Mesodermal cell (in vitro differentiated cells): ENCODE results near the gene USP27X. TPM values are rescaled to one million over a fixed set of nuclear protein-coding genes. Genes with fewer than 3 reads are reported as not detected.

Experiments
- H3K27ac ChIP-seq: 2 replicates; pipeline ENCODE4 v1.7.0; 2013; ENCODE audit warnings: mild to moderate bottlenecking, low read depth, low read length, moderate library complexity; ENCODE audit not compliant: severe bottlenecking
- H3K36me3 ChIP-seq: 2 replicates; pipeline ENCODE4 v1.7.1; 2013; ENCODE audit warnings: mild to moderate bottlenecking, low read length, moderate library complexity; ENCODE audit not compliant: control insufficient read depth, insufficient read depth
- H3K4me1 ChIP-seq: one replicate; pipeline ENCODE4 v1.7.1; 2013; ENCODE audit warnings: mild to moderate bottlenecking, low read length; ENCODE audit not compliant: insufficient read depth, control insufficient read depth, poor library complexity, severe bottlenecking
- H3K4me3 ChIP-seq: 2 replicates; pipeline ENCODE4 v1.7.0; 2013; ENCODE audit warnings: low read length, control low read depth, mild to moderate bottlenecking; ENCODE audit not compliant: insufficient read depth, poor library complexity, severe bottlenecking; ENCODE audit errors: extremely low read depth
- H3K9me3 ChIP-seq: 2 replicates; pipeline ENCODE4 v1.7.1; 2013; ENCODE audit warnings: mild to moderate bottlenecking, low read length, moderate library complexity; ENCODE audit not compliant: control insufficient read depth
- WGBS, 2 experiments: methylation state at CpG; one replicate each; pipeline ENCODE4 v1.1.5; 2013; ENCODE audit warnings: missing lambda C conversion rate in 2 of 2; ENCODE audit not compliant: insufficient coverage in 2 of 2; 5-methylcytosine and 5-hydroxymethylcytosine counted together
- polyA plus RNA-seq, 2 experiments: library from polyadenylated mRNA; stranded (reverse); fragments of 50-300 nt; gene quantifications; one replicate each; pipeline ENCODE4 v1.2.3, GENCODE V29; 2013

Gene USP27X
- polyA plus RNA-seq (2013, experiment 1 of 2): 6.5 TPM
- 6.4 TPM for polyA plus RNA-seq (2013, experiment 2 of 2)

DNA sequence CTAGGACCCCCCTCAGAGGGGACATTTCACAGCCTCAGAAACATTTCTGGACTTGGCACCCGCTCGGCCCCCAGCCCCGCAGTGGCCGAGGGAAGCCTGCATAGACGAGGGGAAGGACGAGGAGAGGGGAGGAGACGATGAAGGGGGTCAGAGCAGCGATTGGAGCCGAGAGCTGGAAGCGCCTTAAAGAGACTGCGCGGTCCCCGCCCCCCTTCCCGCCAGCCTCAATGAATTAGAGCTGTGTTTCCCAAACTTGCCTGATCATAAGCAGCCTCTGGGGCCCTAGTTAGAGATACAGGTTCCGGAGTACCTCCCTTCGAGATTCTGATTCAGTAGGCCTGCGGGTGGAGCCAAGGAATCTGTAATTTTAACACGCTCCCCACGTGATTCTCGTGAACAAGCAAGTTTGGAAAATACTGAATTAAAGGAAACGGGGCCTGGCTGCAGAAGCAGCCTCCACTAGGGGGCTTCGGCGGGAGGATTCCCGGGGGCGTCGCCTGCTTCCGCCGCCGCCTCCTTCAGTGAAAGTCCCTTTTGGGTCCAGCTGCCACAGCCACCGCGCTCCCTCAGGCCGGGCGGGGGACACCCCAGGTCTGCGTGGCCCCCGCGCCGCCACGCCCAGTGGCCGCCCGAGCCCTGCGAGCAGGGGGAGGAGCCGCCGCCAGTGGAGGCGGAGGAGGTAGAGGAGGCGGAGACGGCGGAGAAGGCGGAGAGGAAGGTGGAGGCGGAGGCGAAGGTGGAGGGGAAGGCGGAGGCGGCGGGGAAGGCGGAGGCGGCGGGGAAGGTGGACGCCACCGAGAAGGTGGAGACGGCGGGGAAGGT lies at the start of gene USP27X:
TSS of gene USP27X (plus strand) at position 651 of the 822 bp plus-strand sequence. CDS start 824 bp downstream, outside the sequence.
- H3K9me3 ChIP-seq: peaks cover 5% of the 10 kb centered on the region
- H3K4me1 ChIP-seq: no peaks in the 10 kb centered on the region
- 0% methylated on average over 6 to 28 of the region's 60 CpGs for WGBS, 2 experiments
- peak within 1 kb of the TSS; percentile 43 for H3K4me3 ChIP-seq
- peaks cover 8% of the 10 kb centered on the region for H3K36me3 ChIP-seq
- H3K27ac ChIP-seq: peak within 1 kb of the TSS; percentile 66

DNA sequence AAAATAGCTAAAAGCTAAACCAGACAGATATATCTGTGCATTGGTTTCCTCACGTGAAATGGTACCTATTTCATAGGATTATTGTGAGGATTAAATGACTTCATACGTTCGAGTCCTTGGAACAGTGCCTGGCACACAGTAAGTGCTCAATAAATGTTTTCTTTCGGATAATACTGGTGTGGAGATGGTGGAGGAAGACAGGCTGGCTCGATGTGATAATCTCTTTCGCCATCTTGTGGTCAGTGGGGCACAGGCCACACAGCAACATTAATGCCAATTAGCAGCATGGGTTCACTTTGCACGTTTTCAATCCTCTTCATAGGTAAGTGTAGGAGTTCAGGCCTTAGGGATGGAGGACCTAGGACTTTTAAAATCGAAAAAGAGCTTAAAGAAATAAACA lies 40.9 kb upstream of the USP27X start:
- Histone ChIP-seq H3K9me3 (no peaks in the 10 kb centered on the region), H3K4me1 (peaks cover 4% of the 10 kb centered on the region), H3K27ac (no peak overlapping the region), H3K4me3 (no peak overlapping the region), H3K36me3 (no peaks in the 10 kb centered on the region)
- 17% methylated on average over 1 of the region's 8 CpGs; no CpG with 5 or more reads in 1 of the 2 experiments for WGBS, 2 experiments

DNA sequence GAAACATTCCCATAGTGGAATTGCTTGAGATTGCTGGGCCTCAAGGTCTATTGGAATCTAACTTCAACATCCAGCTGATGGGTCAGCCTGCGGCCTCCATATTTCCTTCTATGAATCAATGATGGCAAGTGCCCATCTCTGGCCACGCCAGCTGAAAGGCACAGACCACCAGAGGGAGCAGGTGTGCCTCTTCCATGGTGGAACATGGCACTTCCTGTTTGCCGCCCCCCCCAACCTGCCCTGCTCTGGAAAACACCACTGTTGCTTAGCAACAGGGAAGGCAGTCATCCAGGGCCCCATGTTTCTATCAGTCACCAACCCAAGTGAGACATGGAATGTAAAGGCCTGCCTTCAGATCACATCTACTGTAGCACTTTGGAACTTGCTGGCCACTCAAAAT lies 38.6 kb upstream of the USP27X start:
- Histone ChIP-seq H3K9me3 (no peaks in the 10 kb centered on the region), H3K4me1 (peaks cover 4% of the 10 kb centered on the region), H3K27ac (peak overlapping the region; percentile 67), H3K36me3 (no peaks in the 10 kb centered on the region), H3K4me3 (no peak overlapping the region)
- 0% methylated on average over 1 of the region's 3 CpGs; no CpG with 5 or more reads in 1 of the 2 experiments for WGBS, 2 experiments

DNA sequence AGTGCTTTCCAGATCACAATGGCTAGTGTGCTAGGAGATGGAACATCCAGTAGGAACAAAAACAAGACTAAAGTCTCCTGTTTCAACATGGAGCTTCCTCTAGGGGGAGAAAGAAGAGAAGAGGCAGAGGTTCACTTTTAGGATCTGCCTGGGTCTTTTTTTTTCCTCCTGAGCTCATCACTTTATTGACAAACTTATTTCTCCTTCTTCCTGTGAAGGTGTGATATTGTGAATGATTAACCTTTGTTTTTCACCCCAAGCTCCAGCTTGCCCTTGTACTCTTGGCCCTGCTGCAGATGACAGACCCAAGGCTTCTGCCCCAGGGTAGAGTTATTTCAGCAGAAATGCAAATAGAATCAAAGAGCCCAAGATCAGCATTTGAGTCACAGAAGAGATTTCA lies 36.7 kb upstream of the USP27X start:
- Histone ChIP-seq H3K27ac (no peak overlapping the region), H3K9me3 (no peaks in the 10 kb centered on the region), H3K36me3 (no peaks in the 10 kb centered on the region), H3K4me3 (no peak overlapping the region), H3K4me1 (peaks cover 4% of the 10 kb centered on the region)

DNA sequence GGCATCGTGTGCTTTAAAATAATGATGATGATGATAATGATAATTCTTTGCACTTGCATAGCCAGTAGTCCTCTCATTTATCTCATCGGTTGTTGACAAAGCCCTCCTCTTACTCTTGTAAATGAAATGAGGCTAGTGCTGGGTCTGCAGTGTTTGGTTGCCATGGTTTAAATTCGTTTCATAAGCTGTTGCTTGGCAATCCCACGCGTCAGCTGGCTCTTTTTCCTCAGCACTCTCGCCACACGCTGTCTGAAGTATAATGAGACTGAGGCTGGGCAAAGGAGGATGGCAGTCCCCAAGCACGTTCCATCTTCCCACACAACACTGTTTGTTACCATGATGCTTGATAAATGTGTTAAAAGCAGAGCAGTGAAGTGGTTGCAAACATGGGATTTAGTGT lies 34.7 kb upstream of the USP27X start:
- Histone ChIP-seq H3K27ac (no peak overlapping the region), H3K9me3 (no peaks in the 10 kb centered on the region), H3K4me1 (peaks cover 4% of the 10 kb centered on the region), H3K36me3 (no peaks in the 10 kb centered on the region), H3K4me3 (no peak overlapping the region)
- 80% methylated on average over 5 of the region's 8 CpGs; no CpG with 5 or more reads in 1 of the 2 experiments for WGBS, 2 experiments

DNA sequence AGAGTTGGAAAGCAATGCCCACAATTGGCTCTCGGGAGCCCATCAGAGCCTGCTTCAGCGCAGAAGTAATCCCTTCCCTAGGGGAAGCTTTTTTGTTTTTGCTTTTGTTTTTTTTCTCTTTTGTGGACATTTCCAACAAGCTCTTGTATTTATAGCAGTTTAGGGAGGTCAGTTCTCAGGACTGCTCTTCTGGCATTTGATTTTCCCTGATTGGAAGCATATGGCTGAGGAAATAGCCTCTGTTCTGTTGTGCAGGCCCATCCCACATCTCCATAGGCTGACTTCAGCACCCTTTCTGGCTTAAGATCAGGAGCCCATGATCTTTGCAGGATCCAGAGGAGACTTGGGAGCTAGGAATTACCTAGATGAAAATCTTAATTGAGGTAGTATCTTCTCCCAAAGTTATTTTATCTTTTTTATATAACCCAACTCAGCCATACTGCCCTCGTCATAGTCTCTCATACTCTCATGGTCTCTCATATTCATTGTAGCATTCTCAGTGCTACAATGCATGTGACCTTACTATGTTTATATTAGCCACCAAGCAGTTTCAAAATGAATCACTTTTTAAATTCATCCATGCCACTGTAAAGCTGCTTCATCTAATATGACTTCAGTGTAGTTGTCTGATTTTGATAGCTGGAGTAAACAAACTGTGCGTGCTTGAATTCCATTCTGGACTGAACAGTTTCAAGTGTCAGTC lies 33.4 kb upstream of the USP27X start:
- 95 to 100% methylated on average over 1 to 2 of the region's 4 CpGs for WGBS, 2 experiments
- no peak overlapping the region for H3K27ac ChIP-seq
- peaks cover 4% of the 10 kb centered on the region for H3K4me1 ChIP-seq
- no peaks in the 10 kb centered on the region for H3K36me3 ChIP-seq
- no peaks in the 10 kb centered on the region for H3K9me3 ChIP-seq
- H3K4me3 ChIP-seq: no peak overlapping the region

DNA sequence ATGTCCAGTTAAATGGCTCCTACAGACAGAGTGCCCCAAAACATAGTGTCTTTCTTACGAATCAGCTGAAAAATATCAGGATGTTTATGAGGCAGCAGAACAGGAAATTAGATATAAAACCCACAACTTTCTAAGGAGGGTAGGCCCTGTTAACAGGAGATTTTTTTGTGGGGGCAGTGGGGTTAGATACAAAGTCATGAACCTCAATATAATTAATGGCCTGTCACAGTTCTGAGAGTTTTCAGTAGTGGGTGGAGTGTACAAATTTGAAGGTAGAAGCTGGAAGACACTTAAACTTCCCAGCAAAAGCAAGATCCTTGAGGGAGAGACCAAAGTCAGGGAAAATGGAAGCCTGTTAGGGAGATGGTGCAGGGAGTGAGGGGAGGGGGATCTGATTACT lies 32.8 kb upstream of the USP27X start:
- H3K9me3 ChIP-seq: no peaks in the 10 kb centered on the region
- H3K4me3 ChIP-seq: no peak overlapping the region
- H3K36me3 ChIP-seq: no peaks in the 10 kb centered on the region
- no peak overlapping the region for H3K27ac ChIP-seq
- no peaks in the 10 kb centered on the region for H3K4me1 ChIP-seq
- no CpG with 5 or more reads among the region's 1 CpG for WGBS, 2 experiments

DNA sequence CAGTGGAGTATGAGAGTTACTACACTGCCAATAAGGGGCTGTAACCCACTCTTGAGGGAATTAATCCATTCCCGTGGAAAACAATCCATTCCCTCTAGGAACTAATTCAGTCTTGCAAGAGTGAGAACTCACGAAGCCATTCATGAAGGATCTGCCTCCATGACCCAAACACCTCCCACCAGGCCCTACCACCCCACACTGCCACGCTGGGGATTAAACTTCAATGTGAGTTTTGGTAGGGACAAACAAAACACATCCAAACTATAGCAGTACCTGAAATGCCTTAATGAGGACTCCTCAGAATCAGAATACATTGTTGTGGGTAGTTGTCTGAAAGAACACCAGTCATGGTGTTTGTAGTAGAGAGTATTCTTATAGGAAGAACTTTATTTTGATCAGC lies 31.0 kb upstream of the USP27X start:
- Histone ChIP-seq H3K4me3 (no peak overlapping the region), H3K4me1 (no peaks in the 10 kb centered on the region), H3K36me3 (no peaks in the 10 kb centered on the region), H3K27ac (no peak overlapping the region), H3K9me3 (no peaks in the 10 kb centered on the region)
- WGBS, 2 experiments: 43% methylated on average over 1 of the region's 3 CpGs; no CpG with 5 or more reads in 1 of the 2 experiments

DNA sequence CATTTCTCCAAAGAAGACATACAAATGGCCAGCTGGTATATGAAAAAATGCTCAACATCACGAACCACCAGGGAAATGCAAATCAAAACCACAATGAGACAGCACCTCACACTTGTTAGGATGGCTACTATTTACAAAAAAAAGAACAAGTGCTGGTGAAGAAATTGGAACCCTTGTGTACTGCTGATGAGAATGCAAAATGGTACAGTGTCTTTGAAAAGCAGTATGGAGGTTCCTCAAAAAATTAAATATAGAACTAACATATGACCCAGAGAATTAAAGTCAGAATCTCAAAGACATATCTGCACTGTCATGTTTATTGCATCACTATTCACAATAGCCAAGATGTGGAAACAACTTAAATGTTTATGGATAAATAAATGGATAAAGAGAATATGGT lies 29.3 kb upstream of the USP27X start:
- no peaks in the 10 kb centered on the region for H3K36me3 ChIP-seq
- no CpG with 5 or more reads among the region's 1 CpG for WGBS, 2 experiments
- H3K4me3 ChIP-seq: no peak overlapping the region

DNA sequence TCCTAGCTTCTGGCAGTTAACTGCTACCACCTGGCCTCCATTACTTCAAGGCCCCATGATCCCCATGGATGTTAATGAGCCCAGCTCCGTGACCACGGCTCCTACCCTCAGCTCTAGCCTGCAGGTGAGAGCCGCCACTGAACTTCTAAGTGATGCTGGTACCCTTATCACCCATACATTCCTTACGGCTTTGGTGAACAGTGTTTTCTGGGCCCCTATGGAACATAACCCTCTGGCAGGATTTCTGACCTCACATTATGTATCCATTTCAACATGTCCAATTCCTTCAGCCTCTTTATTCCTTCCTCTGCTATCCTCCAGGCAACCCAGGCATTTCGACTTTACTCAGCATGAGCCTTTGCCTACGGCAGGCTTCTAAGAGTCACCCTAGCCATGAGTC lies 25.6 kb upstream of the USP27X start:
- no peak overlapping the region for H3K27ac ChIP-seq
- 88 to 94% methylated on average over 1 to 4 of the region's 6 CpGs for WGBS, 2 experiments
- H3K4me1 ChIP-seq: no peaks in the 10 kb centered on the region
- H3K9me3 ChIP-seq: no peaks in the 10 kb centered on the region
- H3K4me3 ChIP-seq: no peak overlapping the region
- no peaks in the 10 kb centered on the region for H3K36me3 ChIP-seq

More for the DNA sequence above, 29.3 kb upstream of the USP27X start:
- Histone ChIP-seq H3K9me3 (no peaks in the 10 kb centered on the region), H3K4me1 (no peaks in the 10 kb centered on the region), H3K27ac (no peak overlapping the region)

DNA sequence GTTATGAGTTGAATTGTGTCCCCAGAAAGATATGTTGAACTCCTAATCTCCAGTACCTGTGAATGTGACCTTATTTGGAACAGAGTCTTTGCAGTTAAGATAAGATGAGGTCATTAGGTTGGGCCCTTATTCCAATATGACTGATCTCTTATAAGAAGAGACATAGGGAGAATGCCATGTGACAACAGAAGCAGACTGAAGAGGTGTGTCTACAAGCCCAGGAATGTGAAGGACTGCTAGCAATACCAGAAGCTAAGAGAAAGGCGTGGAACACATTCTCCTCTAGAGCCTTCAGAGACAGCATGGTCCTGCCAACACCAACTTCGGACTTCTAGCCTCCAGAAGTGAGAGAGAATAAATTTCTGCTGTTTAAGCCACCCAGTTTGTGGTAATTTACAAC lies 22.5 kb upstream of the USP27X start:
- Histone ChIP-seq H3K9me3 (no peaks in the 10 kb centered on the region), H3K4me1 (no peaks in the 10 kb centered on the region), H3K4me3 (no peak overlapping the region), H3K36me3 (no peaks in the 10 kb centered on the region), H3K27ac (no peak overlapping the region)
- no CpG with 5 or more reads among the region's 2 CpGs for WGBS, 2 experiments
